ENCODE data around the gene SPTBN4.

SPTBN4 gene

GRCh38 chr19:40466219-40466984 lies 399 bp upstream of the SPTBN4 start (continued):
- TF ChIP-seq ZNF624 (tag by site-specific recombination; IDR thresholded peaks at IDR 0.05) = no peak
- TF ChIP-seq HOXD13 (CRISPR knock-in tag; IDR thresholded peaks at IDR 0.05; ENCODE audit: borderline replicate concordance) = no peak
- no peak for TF ChIP-seq SP2 (tag by site-specific recombination; IDR thresholded peaks at IDR 0.05)
- no peak for TF ChIP-seq KLF8 (tag by site-specific recombination; IDR thresholded peaks at IDR 0.05)
- no peak for TF ChIP-seq YY2 (tag by site-specific recombination; IDR thresholded peaks at IDR 0.05)
- TF ChIP-seq GLI4 (tag by site-specific recombination; IDR thresholded peaks at IDR 0.05) = no peak
- no peak for TF ChIP-seq ZNF670 (tag by site-specific recombination; IDR thresholded peaks at IDR 0.05; ENCODE audit: low read depth)
- TF ChIP-seq ZNF654 (tag by site-specific recombination; IDR thresholded peaks at IDR 0.05; ENCODE audit: low read depth) = no peak
- TF ChIP-seq ZNF639 (tag by site-specific recombination; IDR thresholded peaks at IDR 0.05) = no peak
- no peak for TF ChIP-seq ZNF560 (tag by site-specific recombination; IDR thresholded peaks at IDR 0.05; ENCODE audit: borderline replicate concordance)
- 0 out of 2 replicates have a peak, but pooled peaks have one; percentile 74 for TF ChIP-seq ZNF521 (tag by site-specific recombination; IDR thresholded peaks at IDR 0.05)
- TF ChIP-seq ZNF23 (tag by site-specific recombination; IDR thresholded peaks at IDR 0.05; ENCODE audit: borderline replicate concordance) = no peak
- TF ChIP-seq ZNF26 (tag by site-specific recombination; IDR thresholded peaks at IDR 0.05) = no peak
- TF ChIP-seq ZNF48 (tag by site-specific recombination; IDR thresholded peaks at IDR 0.05) = no peak
- TF ChIP-seq ZNF658 (tag by site-specific recombination; IDR thresholded peaks at IDR 0.05) = peak; percentile 18; the same call in 1 of the 2 replicates
- no peak for TF ChIP-seq TCF7L2 (IDR thresholded peaks at IDR 0.05; ENCODE audit: borderline replicate concordance, low read depth, low read length)
- no peak for TF ChIP-seq ZFP3 (tag by site-specific recombination; IDR thresholded peaks at IDR 0.05; ENCODE audit: low read depth)
- no peak for TF ChIP-seq KLF9 (tag by site-specific recombination; IDR thresholded peaks at IDR 0.05; ENCODE audit: low read depth)
- no peak for TF ChIP-seq ZNF16 (tag by site-specific recombination; IDR thresholded peaks at IDR 0.05; ENCODE audit: low read depth)
- no peak for TF ChIP-seq MZF1 (tag by site-specific recombination; IDR thresholded peaks at IDR 0.05; ENCODE audit: borderline replicate concordance)
- no peak for TF ChIP-seq ATF2 (tag by site-specific recombination; IDR thresholded peaks at IDR 0.05; ENCODE audit: low read depth)
- TF ChIP-seq INSM2 (tag by site-specific recombination; IDR thresholded peaks at IDR 0.05) = no peak
- TF ChIP-seq ZNF621 (tag by site-specific recombination; IDR thresholded peaks at IDR 0.05) = no peak
- TF ChIP-seq ZNF776 (tag by site-specific recombination; IDR thresholded peaks at IDR 0.05; ENCODE audit: borderline replicate concordance) = no peak
- no peak for TF ChIP-seq ZNF510 (tag by site-specific recombination; IDR thresholded peaks at IDR 0.05; ENCODE audit: insufficient replicate concordance)
- no peak for TF ChIP-seq ZNF473 (tag by site-specific recombination; IDR thresholded peaks at IDR 0.05)
- no peak for TF ChIP-seq ZBTB17 (tag by site-specific recombination; IDR thresholded peaks at IDR 0.05)
- TF ChIP-seq ZSCAN16 (tag by site-specific recombination; IDR thresholded peaks at IDR 0.05) = no peak
- no peak for TF ChIP-seq ZNF202 (tag by site-specific recombination; IDR thresholded peaks at IDR 0.05; ENCODE audit: borderline replicate concordance)
- 0 out of 2 replicates have a peak, but pooled peaks have one; percentile 37 for TF ChIP-seq ZNF777 (tag by site-specific recombination; IDR thresholded peaks at IDR 0.05; ENCODE audit: borderline replicate concordance)
- TF ChIP-seq ZNF112 (tag by site-specific recombination; IDR thresholded peaks at IDR 0.05) = no peak
- peak; percentile 58; the same call in 1 of the 2 replicates for TF ChIP-seq CTCF (tag by site-specific recombination; IDR thresholded peaks at IDR 0.05)
- no peak for TF ChIP-seq ZBTB8A (tag by site-specific recombination; IDR thresholded peaks at IDR 0.05)

Measured in HEK293 (cell line).